T-helper 9 cell (primary cell): ENCODE measurements around the gene DAW1.

Experiments used
- DNase-seq: peaks from one replicate; pipeline ENCODE4 v3.0.0-alpha.2; 2020

Gene DAW1

GRCh38 chr2:227862741-227863588 lies 8.5 kb upstream of the DAW1 start:
- DNase-seq = no peak

GRCh38 chr2:227864161-227864756 lies 7.2 kb upstream of the DAW1 start:
- DNase-seq = no peak

GRCh38 chr2:227865291-227865690 lies 6.1 kb upstream of the DAW1 start:
- no peak for DNase-seq

GRCh38 chr2:227867386-227867785 lies 4.0 kb upstream of the DAW1 start:
- DNase-seq = no peak

- DNase-seq = no peak
Observed at GRCh38 chr2:227870710-227871374, 589 bp upstream of the DAW1 start.

- no peak for DNase-seq
Observed at GRCh38 chr2:227872676-227873075, 1.2 kb downstream of the DAW1 start.

GRCh38 chr2:227876300-227876801 lies 4.9 kb downstream of the DAW1 start:
- no peak for DNase-seq

GRCh38 chr2:227877421-227878310 lies 6.2 kb downstream of the DAW1 start:
- no peak for DNase-seq

GRCh38 chr2:227880460-227880859 lies 9.0 kb downstream of the DAW1 start:
- DNase-seq = no peak

- DNase-seq = no peak
Observed at GRCh38 chr2:227881866-227882517, 10.6 kb downstream of the DAW1 start.

GRCh38 chr2:227884511-227884947 lies 13.1 kb downstream of the DAW1 start:
- DNase-seq = peak; percentile 49

GRCh38 chr2:227886149-227886548 lies 14.7 kb downstream of the DAW1 start:
- DNase-seq = no peak

- DNase-seq = no peak
Observed at GRCh38 chr2:227888289-227888688, 16.9 kb downstream of the DAW1 start.

- no peak for DNase-seq
Observed at GRCh38 chr2:227889336-227889735, 17.9 kb downstream of the DAW1 start.

GRCh38 chr2:227890495-227891079 lies 19.2 kb downstream of the DAW1 start:
- no peak for DNase-seq

- DNase-seq = no peak
Observed at GRCh38 chr2:227891673-227892072, 20.2 kb downstream of the DAW1 start.

GRCh38 chr2:227903381-227903780 lies 31.9 kb downstream of the DAW1 start:
- DNase-seq = no peak

- no peak for DNase-seq
Observed at GRCh38 chr2:227906991-227907390, 35.6 kb downstream of the DAW1 start.

- DNase-seq = no peak
Observed at GRCh38 chr2:227908266-227909054, 37.0 kb downstream of the DAW1 start.

GRCh38 chr2:227914362-227914761 lies 42.9 kb downstream of the DAW1 start:
- no peak for DNase-seq

GRCh38 chr2:227921648-227922047 lies 50.2 kb downstream of the DAW1 start:
- no peak for DNase-seq
